ENCODE results near the gene CSTB. TPM values are rescaled to one million over a fixed set of nuclear protein-coding genes. Genes with fewer than 3 reads are reported as not detected.

CSTB gene
- total RNA-seq, 1 experiment from 2014 or later = 36.1 TPM

DNA sequence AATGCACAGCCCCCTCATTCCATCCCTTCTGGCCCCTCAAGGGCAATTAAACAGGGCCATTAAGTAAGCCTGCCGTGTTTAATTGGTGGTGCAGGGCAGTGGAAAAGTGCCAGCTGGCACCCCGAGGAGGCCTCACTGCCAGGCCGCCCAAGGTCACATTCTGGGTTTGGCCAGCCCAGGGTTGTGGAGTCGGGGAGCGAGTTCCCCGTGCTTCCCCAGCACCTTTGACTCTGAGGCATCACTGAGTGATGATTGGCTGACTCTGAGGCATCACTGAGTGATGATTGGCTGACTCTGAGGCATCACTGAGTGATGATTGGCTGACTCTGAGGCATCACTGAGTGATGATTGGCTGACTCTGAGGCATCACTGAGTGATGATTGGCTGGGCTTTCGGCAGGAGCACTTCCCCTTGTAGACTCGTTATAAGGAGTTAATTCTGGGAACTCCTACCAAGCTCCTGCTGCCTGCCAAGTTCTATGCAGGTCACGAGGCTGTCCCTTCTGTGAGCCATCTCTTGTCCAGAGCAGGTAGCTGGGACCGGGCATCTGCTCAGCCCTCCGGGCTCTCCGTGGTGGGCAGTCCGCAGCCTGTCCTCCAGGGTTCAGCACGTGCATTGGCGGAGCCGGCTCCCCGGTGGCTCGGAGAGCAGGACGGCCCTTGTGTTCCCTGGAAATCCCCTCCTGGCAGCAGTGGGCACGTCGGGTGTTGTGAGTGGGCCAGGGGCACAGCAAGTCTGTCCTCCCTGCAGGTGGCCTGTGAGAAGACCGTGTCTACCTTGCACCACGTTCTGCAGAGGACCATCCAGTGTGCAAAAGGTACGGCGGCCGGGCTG is 20.9 kb downstream of the CSTB start (continued):
- TF ChIP-seq, protein P1, sequence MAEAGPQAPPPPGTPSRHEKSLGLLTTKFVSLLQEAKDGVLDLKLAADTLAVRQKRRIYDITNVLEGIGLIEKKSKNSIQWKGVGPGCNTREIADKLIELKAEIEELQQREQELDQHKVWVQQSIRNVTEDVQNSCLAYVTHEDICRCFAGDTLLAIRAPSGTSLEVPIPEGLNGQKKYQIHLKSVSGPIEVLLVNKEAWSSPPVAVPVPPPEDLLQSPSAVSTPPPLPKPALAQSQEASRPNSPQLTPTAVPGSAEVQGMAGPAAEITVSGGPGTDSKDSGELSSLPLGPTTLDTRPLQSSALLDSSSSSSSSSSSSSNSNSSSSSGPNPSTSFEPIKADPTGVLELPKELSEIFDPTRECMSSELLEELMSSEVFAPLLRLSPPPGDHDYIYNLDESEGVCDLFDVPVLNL (CRISPR knock-in tag; IDR thresholded peaks at IDR 0.05; ENCODE audit: borderline replicate concordance, low read depth) = no peak
- TF ChIP-seq, protein P2, sequence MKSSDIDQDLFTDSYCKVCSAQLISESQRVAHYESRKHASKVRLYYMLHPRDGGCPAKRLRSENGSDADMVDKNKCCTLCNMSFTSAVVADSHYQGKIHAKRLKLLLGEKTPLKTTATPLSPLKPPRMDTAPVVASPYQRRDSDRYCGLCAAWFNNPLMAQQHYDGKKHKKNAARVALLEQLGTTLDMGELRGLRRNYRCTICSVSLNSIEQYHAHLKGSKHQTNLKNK (CRISPR knock-in tag; IDR thresholded peaks at IDR 0.05) = no peak
- TF ChIP-seq, protein P3, sequence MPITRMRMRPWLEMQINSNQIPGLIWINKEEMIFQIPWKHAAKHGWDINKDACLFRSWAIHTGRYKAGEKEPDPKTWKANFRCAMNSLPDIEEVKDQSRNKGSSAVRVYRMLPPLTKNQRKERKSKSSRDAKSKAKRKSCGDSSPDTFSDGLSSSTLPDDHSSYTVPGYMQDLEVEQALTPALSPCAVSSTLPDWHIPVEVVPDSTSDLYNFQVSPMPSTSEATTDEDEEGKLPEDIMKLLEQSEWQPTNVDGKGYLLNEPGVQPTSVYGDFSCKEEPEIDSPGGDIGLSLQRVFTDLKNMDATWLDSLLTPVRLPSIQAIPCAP (CRISPR knock-in tag; IDR thresholded peaks at IDR 0.05) = no peak
- TF ChIP-seq MYBL2 (CRISPR knock-in tag; IDR thresholded peaks at IDR 0.05) = no peak
- TF ChIP-seq TEAD4 (CRISPR knock-in tag; IDR thresholded peaks at IDR 0.05) = no peak

DNA sequence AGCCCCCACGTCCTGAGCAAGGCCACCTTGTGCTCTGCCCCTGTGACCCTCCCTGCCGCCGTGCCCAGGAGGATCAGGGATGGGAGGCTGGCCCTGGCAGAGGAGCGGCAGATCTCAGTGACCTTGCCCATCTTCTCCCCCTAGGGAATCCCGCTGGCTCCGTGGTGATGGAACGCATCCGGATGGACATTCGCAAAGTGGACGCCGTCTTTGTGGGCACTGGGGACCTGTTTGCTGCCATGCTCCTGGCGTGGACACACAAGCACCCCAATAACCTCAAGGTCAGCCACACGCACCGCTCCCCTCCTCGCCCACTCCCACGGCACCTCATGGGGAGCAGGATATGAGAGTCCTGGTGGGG is 22.7 kb downstream of the CSTB start:
- Mint-ChIP-seq H3K4me1 (no peaks in the 10 kb centered on the region), H3K9me3 (no peaks in the 10 kb centered on the region), H3K27ac (no peak overlapping the region), H3K36me3 (peaks cover 44% of the 10 kb centered on the region), H3K4me3 (no peak overlapping the region), H3K27me3 (ENCODE audit: low read depth) (no peaks in the 10 kb centered on the region)
- DNase-seq (ENCODE audit: low spot score) = no peak
- ChIA-PET POLR2A (no interaction called here), CTCF (no interaction called here)
- no peak for TF ChIP-seq ZNF423 (CRISPR knock-in tag; IDR thresholded peaks at IDR 0.05)
- TF ChIP-seq, protein P3 (CRISPR knock-in tag; IDR thresholded peaks at IDR 0.05) = no peak
- TF ChIP-seq, protein P4, sequence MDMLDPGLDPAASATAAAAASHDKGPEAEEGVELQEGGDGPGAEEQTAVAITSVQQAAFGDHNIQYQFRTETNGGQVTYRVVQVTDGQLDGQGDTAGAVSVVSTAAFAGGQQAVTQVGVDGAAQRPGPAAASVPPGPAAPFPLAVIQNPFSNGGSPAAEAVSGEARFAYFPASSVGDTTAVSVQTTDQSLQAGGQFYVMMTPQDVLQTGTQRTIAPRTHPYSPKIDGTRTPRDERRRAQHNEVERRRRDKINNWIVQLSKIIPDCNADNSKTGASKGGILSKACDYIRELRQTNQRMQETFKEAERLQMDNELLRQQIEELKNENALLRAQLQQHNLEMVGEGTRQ (CRISPR knock-in tag; IDR thresholded peaks at IDR 0.05) = no peak
- no peak for TF ChIP-seq ESRRA (CRISPR knock-in tag; IDR thresholded peaks at IDR 0.05; ENCODE audit: borderline replicate concordance)
- no peak for TF ChIP-seq ZNF138 (CRISPR knock-in tag; conservative IDR thresholded peaks at IDR 0.05)
- no peak for TF ChIP-seq ELF4 (CRISPR knock-in tag; IDR thresholded peaks at IDR 0.05; ENCODE audit: low read depth)
- no peak for TF ChIP-seq NR2C2 (CRISPR knock-in tag; IDR thresholded peaks at IDR 0.05)
- TF ChIP-seq SOX15 (CRISPR knock-in tag; IDR thresholded peaks at IDR 0.05) = no peak
- no peak for TF ChIP-seq OVOL2 (CRISPR knock-in tag; IDR thresholded peaks at IDR 0.05; ENCODE audit: borderline replicate concordance)
- no peak for ATAC-seq

DNA sequence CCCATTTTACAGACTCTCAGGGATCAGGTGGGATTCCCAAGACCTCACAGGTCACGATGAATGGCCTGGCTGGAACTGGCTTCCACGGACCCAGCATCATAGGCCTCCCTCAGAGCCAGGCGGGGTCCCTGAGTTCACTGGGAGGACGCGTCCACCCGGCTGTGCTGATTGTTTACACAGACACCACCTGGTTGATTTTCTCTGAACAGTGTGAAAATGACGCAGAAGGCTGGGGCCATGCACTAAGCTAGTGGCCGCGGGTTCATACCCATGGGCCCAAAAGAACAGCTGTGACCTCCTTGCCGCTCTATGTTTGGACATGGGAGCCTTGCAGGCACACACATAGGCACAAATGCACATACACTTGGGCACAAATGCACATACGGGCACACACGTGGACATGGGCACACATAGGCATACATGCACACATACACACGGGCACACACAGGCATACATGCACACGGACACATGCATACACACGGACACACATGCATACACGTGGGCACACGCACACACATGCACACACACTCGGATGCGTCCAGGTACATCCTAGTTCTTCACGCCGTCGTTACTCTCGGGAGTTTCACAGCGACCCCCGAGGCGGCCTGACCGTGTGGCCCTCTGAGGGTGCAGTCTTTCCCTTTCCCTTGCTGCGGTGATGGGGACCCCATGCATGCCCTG is 23.2 kb downstream of the CSTB start:
- Mint-ChIP-seq H3K27ac (no peak overlapping the region), H3K9me3 (no peaks in the 10 kb centered on the region), H3K4me1 (no peaks in the 10 kb centered on the region), H3K4me3 (no peak overlapping the region), H3K36me3 (peaks cover 44% of the 10 kb centered on the region), H3K27me3 (ENCODE audit: low read depth) (no peaks in the 10 kb centered on the region)
- TF ChIP-seq, protein P5, sequence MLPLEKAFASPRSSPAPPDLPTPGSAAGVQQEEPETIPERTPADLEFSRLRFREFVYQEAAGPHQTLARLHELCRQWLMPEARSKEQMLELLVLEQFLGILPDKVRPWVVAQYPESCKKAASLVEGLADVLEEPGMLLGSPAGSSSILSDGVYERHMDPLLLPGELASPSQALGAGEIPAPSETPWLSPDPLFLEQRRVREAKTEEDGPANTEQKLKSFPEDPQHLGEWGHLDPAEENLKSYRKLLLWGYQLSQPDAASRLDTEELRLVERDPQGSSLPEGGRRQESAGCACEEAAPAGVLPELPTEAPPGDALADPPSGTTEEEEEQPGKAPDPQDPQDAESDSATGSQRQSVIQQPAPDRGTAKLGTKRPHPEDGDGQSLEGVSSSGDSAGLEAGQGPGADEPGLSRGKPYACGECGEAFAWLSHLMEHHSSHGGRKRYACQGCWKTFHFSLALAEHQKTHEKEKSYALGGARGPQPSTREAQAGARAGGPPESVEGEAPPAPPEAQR (CRISPR knock-in tag; IDR thresholded peaks at IDR 0.05) = no peak
- TF ChIP-seq, protein P6, sequence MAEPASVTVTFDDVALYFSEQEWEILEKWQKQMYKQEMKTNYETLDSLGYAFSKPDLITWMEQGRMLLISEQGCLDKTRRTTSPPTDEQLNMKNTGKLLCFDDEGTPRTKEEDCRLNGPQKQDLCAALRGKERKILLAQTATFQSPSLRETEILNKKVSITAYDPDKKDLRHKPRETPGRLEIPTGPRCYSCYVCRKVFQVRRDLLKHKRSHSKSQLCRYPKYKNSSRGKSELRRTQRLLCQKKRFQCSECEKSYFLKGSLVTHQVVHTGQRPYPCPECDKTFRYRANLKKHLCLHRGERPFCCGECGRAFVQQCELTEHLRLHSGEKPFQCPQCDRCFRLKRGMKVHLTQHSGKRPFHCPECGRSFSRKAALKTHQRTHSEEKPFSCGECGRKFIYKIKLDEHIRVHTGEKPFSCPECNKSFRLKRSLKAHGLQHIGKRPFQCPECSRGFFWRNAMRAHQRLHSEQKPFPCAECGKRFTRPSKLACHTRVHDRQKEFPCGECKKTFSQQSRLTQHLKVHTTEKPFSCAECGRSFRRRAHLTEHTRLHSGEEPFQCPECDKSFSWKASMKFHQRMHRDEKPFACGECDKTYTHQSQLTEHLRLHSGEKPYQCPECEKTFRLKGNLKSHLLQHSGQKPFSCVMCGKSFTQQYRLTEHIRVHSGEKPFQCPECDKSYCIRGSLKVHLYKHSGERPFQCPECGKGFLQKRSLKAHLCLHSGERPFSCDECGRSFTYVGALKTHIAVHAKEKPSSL (CRISPR knock-in tag; conservative IDR thresholded peaks at IDR 0.05) = no peak
- no peak for DNase-seq (ENCODE audit: low spot score)
- POLR2A ChIA-PET = no interaction called here
- no peak for ATAC-seq
- CTCF ChIA-PET = no interaction called here

Measured in WTC11 (cell line).